Omental fat pad (tissue), 4 donors: ENCODE results near the gene CORO7. TPM values are rescaled to one million over a fixed set of nuclear protein-coding genes. Genes with fewer than 3 reads are reported as not detected.
"Not testable (repeated sequence)": the region's sequence is repeated elsewhere in the genome, so short reads cannot be mapped to it uniquely, and the experiment has no call there.

Source experiments
- ATAC-seq: fragments of 150-250 bp; one replicate; pipeline ENCODE4 v1.9.1; 2016; ENCODE audit warnings: mild to moderate bottlenecking, moderate library complexity; ENCODE audit not compliant: low FRiP score
- DNase-seq: peaks from one replicate; pipeline ENCODE4 v3.0.0-alpha.2; 2019; ENCODE audit warnings: low spot score
- CTCF ChIP-seq, 3 donors: fragments of 450-650 bp; IDR thresholded peaks; one replicate each; pipeline ENCODE4 v1.5.1; 2016 to 2017; ENCODE audit warnings: antibody characterized with exemption in 3 of 3, mild to moderate bottlenecking in 3 of 3, moderate library complexity in 2 of 3
- total RNA-seq, 4 donors: library from RNA; depleted of rRNA; stranded (reverse); fragments of >200 nt; gene quantifications; one replicate each; pipeline ENCODE4 v1.1.0, GENCODE V29; 2016

Gene CORO7
- total RNA-seq, 4 donors from 2014 or later = 15.1 to 46.3 (median 27.5) TPM

DNA sequence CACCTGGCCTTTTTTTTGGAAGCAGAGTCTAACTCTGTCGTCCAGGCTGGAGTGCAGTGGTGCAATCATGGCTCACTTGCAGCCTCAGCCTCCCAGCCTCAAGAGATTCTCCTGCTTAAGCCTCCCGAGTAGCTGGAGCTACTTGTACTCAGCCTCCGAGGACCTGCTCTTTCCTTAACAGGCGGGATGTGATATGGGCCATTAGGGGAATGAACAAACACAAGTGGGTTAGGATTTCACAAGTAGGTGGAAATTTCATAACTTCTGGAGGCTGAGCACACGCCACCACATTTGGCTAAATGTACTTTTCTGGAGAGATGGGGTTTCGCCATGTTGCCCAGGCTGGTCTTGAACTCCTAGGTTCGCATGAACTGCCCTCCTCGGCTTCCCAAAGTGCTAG is 69.4 kb downstream of the CORO7 start:
- no peak for ATAC-seq
- TF ChIP-seq CTCF (IDR thresholded peaks at IDR 0.05) = no peak
- DNase-seq = no peak

- DNase-seq (no peak), ATAC-seq (no peak)
- no peak for TF ChIP-seq CTCF (IDR thresholded peaks at IDR 0.05)
Measured at GRCh38 chr16:4345836-4346781, 70.3 kb downstream of the CORO7 start.

DNA sequence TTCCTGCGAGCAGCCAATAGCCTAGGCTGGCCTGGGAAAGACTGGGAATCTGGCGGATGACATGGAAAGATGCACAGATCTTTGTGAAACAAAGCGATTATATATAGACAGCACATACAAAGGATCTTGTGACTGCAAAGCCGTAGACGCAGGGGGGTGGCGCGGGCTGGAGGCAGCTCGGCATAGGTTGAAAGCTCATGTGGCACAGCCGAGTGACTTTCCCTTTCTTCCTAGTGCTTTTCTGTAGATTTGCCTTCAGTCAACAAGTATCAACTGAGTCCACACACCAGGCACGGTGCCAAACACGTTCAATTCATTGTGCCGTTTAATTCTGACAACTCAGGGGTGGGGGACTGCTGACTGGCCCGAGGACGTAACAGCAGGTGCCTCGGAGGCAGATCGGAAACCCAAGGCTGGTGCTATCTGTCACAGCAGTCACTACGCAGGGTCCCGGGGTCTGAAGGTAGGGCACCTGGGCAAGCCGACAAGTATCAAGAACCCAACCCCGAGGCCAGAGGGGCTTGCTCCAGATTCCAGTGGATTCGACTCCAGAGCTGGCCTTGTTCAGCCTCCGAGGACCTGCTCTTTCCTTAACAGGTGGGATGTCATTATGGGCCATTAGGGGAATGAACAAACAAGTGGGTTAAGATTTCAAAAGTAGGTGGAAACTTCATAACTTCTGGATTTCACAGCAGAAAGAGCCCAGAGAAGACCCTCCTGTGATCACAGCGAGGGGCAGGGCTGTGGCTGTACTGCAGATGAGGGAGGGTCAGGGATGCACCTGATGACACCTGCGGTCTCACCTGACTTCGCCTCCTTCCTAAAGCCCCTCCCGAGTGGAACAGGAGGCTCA is 71.2 kb downstream of the CORO7 start:
- no peak for DNase-seq
- TF ChIP-seq CTCF (IDR thresholded peaks at IDR 0.05) = no peak
- ATAC-seq = no peak

GRCh38 chr16:4344300-4344982 is 72.0 kb downstream of the CORO7 start:
- DNase-seq, ATAC-seq: not testable (repeated sequence)

- no peak for ATAC-seq
- no peak for DNase-seq
- TF ChIP-seq CTCF (IDR thresholded peaks at IDR 0.05) = no peak
Measured at GRCh38 chr16:4342866-4343744, 73.3 kb downstream of the CORO7 start.

DNA sequence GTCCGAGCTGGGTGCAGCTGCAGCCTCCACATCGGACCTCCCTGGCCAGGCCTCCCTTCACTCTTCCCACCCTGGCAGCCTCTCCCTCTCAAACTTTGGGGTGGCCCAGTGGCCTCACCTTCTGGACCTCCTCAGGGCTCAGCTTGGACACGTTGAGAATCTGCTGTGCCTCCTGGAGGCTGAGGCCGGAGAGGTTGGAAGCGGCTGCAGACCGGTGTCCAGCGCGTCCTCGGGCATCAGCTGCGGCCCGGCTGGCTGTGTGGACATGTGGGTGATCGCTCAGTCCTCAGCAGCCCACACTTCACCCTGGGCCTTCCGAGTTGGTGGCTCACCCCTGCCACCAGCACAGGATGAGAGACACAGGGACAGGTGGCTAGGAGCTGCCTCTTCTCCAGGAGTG is 75.1 kb downstream of the CORO7 start:
- TF ChIP-seq CTCF (IDR thresholded peaks at IDR 0.05) = no peak
- DNase-seq (no peak), ATAC-seq (no peak)
